ENCODE results near the gene TIMMDC1.

Gene TIMMDC1

GRCh38 chr3:119497820-119498185, 544 bp upstream of the TIMMDC1 start:
- TF ChIP-seq CTCF (IDR thresholded peaks at IDR 0.05): no peak

GRCh38 chr3:119500265-119500664, 1.9 kb downstream of the TIMMDC1 start:
- TF ChIP-seq CTCF (IDR thresholded peaks at IDR 0.05): no peak

- TF ChIP-seq CTCF (IDR thresholded peaks at IDR 0.05): no peak
These were observed 2.6 kb downstream of the TIMMDC1 start for GRCh38 chr3:119500901-119501300.

GRCh38 chr3:119506631-119507030, 8.3 kb downstream of the TIMMDC1 start:
- no peak for TF ChIP-seq CTCF (IDR thresholded peaks at IDR 0.05)

- no peak for TF ChIP-seq CTCF (IDR thresholded peaks at IDR 0.05)
These were observed 9.1 kb downstream of the TIMMDC1 start for GRCh38 chr3:119507404-119507803.

GRCh38 chr3:119508172-119508845, 10.0 kb downstream of the TIMMDC1 start:
- TF ChIP-seq CTCF (IDR thresholded peaks at IDR 0.05): no peak

GRCh38 chr3:119510690-119511089, 12.3 kb downstream of the TIMMDC1 start:
- TF ChIP-seq CTCF (IDR thresholded peaks at IDR 0.05): no peak

- TF ChIP-seq CTCF (IDR thresholded peaks at IDR 0.05): no peak
These were observed 16.3 kb downstream of the TIMMDC1 start for GRCh38 chr3:119514637-119515036.
